Muscle of arm (tissue), 14 donors: ENCODE results near the gene RIF1. TPM values are rescaled to one million over a fixed set of nuclear protein-coding genes. Genes with fewer than 3 reads are reported as not detected.

Source experiments
- DNase-seq: peaks from one replicate; pipeline ENCODE4 v3.0.0-alpha.2; 2013
- long read RNA-seq, 11 donors: transcript quantifications; one replicate each; lab custom pipeline, GENCODE V29; 2026
- polyA plus RNA-seq, 12 donors: library from polyadenylated mRNA; unstranded; fragments of 120-200 nt; gene quantifications; one replicate each; pipeline ENCODE4 v1.2.1, GENCODE V29; 2013; ENCODE audit not compliant: insufficient read length in 12 of 12

RIF1 gene, protein sequence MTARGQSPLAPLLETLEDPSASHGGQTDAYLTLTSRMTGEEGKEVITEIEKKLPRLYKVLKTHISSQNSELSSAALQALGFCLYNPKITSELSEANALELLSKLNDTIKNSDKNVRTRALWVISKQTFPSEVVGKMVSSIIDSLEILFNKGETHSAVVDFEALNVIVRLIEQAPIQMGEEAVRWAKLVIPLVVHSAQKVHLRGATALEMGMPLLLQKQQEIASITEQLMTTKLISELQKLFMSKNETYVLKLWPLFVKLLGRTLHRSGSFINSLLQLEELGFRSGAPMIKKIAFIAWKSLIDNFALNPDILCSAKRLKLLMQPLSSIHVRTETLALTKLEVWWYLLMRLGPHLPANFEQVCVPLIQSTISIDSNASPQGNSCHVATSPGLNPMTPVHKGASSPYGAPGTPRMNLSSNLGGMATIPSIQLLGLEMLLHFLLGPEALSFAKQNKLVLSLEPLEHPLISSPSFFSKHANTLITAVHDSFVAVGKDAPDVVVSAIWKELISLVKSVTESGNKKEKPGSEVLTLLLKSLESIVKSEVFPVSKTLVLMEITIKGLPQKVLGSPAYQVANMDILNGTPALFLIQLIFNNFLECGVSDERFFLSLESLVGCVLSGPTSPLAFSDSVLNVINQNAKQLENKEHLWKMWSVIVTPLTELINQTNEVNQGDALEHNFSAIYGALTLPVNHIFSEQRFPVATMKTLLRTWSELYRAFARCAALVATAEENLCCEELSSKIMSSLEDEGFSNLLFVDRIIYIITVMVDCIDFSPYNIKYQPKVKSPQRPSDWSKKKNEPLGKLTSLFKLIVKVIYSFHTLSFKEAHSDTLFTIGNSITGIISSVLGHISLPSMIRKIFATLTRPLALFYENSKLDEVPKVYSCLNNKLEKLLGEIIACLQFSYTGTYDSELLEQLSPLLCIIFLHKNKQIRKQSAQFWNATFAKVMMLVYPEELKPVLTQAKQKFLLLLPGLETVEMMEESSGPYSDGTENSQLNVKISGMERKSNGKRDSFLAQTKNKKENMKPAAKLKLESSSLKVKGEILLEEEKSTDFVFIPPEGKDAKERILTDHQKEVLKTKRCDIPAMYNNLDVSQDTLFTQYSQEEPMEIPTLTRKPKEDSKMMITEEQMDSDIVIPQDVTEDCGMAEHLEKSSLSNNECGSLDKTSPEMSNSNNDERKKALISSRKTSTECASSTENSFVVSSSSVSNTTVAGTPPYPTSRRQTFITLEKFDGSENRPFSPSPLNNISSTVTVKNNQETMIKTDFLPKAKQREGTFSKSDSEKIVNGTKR (N-terminal part only)
- 100 to 1,000 TPM in 5 of 12 donors, 10 to 100 TPM in 6, not detected in 1; 41.6 to 169 (median 65.5) TPM for polyA plus RNA-seq
- long read RNA-seq, donor 1, partial matches to known transcripts, result 6 of 6 reads
- long read RNA-seq, donor 1, other reads (novel, unspliced or antisense), result 0 of 6 reads
- long read RNA-seq, donor 2, partial matches to known transcripts, result 1,442 of 1,817 reads
- long read RNA-seq, donor 2, other reads (novel, unspliced or antisense), result 375 of 1,817 reads
- long read RNA-seq, donor 3, partial matches to known transcripts, result 419 of 494 reads
- long read RNA-seq, donor 3, other reads (novel, unspliced or antisense), result 75 of 494 reads
- long read RNA-seq, donor 4, partial matches to known transcripts, result 586 of 586 reads
- long read RNA-seq, donor 4, other reads (novel, unspliced or antisense), result 0 of 586 reads
- long read RNA-seq, donor 5, partial matches to known transcripts, result 2,698 of 2,723 reads
- long read RNA-seq, donor 5, other reads (novel, unspliced or antisense), result 25 of 2,723 reads
- long read RNA-seq, donor 6, partial matches to known transcripts, result 186 of 186 reads
- long read RNA-seq, donor 6, other reads (novel, unspliced or antisense), result 0 of 186 reads
- long read RNA-seq, donor 7, partial matches to known transcripts, result 603 of 603 reads
- long read RNA-seq, donor 7, other reads (novel, unspliced or antisense), result 0 of 603 reads
- long read RNA-seq, donor 8, partial matches to known transcripts, result 2,552 of 2,594 reads
- long read RNA-seq, donor 8, other reads (novel, unspliced or antisense), result 42 of 2,594 reads
- long read RNA-seq, donor 9, result 0 reads
- long read RNA-seq, donor 10, partial matches to known transcripts, result 1,876 of 1,901 reads
- long read RNA-seq, donor 10, other reads (novel, unspliced or antisense), result 25 of 1,901 reads
- long read RNA-seq, donor 11, result 0 reads

DNA sequence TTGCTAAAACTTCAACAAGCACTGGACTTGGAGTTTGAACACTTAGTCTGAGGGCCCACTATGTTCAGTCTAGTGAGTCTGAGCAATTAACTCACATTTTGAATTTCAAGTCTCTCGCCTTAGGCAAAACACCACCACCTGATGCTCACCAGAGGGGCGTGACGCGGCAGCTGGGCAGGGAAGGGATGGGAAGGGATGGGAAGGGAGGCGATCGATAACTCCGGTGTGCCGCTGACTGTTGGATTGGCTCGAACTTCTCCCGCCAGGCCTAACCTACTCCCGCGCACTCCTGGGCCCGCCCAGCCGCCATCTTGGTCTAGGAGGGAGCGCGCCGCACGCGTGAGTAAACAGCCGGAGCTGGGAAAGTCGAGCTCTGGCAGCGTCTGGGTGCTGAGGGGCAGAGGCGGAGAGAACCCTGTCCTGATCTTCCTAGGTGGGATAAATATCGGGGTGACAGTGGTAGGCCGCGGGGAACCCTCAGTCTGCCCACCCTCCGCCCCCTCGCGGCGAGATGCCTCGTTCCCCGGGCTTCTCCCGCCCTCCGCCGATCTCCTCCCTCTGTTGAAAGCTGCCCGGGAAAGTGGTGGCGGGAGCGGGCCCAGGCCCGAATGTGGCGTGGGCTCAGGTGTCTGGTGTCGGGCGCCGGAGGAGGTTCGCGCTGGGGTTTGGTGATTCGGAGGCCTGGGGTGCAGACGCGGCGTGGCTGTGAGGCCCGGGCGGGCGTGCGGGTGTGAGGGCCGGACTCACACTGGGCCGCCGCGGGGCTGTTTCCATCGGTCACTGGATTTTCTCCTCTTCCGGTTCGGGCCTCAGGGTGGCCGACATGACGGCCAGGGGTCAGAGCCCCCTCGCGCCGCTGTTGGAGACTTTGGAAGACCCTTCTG, at the start of gene RIF1:
TSS of gene RIF1 (plus strand) at position 302 of the 884 bp plus-strand sequence. CDS start at position 824, 522 bp downstream.
- peak; percentile 90 for DNase-seq

DNA sequence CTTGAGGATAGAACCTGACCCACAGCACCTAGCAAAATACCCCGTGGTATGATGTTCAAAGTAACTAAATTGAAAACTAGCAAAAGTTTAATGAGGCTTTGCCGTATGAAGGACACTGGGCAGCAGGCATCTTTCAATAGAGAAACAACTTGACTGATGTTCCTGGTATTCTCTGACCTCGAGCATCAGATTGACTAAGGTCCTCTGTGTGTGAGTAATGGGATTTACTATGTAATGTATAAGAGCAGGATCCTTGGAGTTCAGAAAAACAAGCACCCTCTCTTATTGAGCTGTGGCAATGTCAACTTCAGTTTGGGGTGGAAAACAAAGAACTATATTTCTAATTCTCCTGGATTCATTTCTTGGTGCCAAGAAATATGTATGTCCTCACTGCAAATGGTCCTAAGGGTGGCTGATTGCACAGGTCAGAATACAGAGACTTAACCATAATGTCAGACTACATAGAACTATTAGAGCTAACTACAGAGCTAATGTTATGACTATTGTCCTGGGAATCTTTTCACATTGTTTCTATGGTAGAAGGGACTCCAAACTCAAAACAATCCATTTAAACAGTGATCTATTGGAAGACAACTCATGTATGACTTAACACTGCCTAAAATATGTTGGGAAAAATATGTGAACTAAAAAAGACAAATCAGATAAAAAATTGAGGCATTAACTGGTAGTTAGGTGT, 47.9 kb upstream of the RIF1 start:
- DNase-seq, result peak; percentile 55

DNA sequence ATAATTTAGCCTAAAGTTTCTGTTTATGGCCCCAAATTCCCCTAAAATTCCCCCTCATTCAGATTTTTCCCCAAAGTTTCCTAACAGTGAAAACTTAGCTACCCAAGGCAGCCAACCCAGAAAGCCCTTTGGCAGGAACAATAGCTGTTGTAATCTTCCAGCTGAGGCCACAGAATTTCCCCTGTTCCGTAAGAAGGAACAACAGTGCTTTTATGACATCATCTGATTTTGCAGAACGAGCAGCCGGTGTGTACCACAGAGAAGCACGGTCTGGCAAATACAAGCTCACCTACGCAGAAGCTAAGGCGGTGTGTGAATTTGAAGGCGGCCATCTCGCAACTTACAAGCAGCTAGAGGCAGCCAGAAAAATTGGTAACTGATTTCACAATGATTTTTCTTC, 46.0 kb upstream of the RIF1 start:
- DNase-seq, result peak; percentile 64

DNA sequence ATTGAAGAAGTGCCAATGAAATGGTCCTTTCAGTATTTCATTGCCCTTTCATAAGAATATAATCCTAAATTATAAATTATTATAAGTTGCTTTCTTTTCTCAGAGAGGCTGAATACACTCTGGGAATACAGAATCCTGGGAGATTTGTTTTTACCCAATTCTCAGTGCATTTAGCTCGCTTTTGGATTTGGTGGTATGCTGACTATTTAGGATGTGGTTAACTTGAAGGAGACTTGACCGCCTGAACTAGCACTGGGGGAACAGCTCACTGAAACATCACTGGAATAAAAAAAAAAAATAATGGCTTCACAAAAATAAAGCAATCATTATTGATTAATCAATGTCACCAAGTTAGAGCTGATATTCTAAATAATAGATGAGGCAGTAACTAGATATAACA, 42.1 kb upstream of the RIF1 start:
- DNase-seq, result no peak

DNA sequence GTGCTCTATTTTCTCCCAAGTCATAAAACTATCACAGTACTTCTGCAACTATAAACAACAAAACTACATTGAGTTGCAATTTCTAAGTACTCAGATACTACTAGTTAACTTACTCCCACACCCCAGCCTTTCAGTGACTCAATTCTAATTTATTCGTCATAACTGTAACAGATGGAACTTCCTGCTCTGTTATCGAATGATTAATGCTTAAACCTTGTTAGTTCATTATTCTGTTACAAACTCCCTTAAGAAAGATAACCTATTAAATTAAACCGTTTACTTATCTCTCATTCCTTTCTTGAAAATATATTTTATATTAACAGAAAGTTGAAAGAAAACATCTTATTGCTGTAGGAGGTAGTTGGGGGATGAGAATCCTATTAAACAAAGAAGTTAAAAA, 35.3 kb upstream of the RIF1 start:
- DNase-seq, result no peak

DNA sequence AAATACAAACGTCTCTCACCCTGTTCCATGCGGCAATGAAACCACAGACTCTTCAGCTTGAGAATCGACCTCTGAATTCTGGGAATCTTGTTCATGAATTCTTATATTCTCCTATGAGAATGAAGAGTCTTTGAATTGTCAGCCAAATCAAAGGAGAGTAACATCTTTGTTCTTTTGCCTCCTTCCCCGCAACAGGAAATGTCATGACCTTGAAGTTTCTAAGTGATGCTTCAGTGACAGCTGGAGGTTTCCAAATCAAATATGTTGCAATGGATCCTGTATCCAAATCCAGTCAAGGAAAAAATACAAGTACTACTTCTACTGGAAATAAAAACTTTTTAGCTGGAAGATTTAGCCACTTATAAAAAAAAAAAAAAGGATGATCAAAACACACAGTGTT, 30.5 kb upstream of the RIF1 start:
- no peak for DNase-seq

DNA sequence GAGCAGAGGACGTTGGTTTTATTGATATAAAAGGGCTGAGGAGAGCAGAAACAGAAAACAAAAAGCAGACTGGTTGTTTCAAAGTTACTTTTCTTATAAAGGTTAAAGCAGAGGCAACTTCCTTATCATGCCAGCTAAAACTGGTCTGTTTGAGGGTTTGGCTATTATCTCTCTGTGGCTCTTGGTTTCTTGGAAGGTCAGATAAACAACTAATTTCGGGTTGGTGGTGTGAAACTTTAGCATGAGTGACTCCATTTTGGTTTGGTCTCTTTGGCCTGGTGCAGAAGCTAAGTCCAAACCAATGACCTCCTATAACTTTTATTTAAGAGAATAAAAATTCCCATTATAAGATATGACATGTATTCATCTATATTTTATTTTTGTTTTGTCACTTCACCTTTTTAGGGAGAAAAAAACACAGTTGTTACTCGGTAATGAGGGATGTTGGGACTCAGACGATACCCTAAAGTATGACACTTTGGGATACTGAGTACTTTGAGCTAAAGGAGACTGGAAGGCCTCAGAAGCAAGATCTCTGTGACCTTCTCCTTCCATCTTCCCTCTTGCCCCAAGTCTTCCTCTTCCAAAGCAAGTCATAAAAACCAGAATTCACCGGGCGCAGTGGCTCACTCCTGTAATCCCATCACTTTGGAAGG, 29.0 kb upstream of the RIF1 start:
- DNase-seq, result no peak

DNA sequence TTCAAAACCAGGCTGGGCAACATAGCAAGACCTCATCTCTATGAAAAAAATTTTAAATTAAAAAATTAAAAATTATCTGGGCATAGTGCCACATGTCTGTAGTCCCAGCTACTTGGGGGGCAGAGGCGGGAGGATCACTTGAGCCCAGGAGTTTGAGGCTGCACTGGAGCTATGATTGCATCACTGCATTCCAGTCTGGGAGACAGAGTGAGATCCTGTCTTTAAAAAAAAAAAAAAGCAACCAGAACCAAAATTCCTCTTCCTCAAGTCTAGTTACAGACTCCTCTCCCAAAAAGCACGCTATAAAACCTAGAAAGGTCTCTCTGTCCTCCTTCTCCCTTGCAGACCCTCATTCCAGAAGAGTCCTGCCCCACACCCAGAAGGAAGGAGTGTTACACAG, 28.4 kb upstream of the RIF1 start:
- DNase-seq, result no peak

DNA sequence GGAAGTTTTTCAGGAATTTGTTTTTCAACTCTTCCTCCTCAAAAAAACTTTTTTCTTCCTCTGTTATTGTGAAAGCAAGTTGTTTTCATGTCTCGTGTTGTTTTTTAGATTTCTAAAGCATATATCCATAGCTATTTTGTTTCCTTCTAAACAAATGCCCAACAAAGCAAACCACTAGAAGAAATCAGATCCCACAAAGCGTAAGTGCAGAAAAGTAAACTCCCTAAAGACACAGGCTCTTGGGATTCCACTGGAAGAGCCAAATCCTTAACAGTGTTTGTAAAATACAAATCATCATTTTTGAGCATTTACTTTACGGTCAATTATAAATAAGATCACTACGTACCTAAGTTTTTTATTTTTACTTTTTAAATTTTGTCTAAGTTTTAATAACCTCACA, 21.7 kb upstream of the RIF1 start:
- no peak for DNase-seq

DNA sequence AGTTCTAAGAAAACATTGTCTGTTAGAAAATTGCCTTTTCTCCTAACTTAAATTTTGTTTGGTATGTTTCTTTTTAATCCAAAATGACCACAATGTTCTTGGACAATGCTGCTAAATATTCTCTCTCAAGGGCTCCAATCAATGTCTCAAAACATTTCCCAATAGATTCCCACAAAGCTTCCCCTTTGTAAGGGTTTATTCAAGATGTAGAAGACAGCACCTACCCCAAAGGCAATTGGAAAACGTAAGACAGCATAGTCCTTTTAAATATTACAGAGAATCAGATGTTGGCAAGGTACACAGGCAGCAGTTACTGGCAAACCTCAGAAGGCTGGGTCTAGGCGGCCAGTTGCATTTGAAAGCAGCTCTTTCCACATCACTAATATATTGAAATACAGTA, 18.3 kb upstream of the RIF1 start:
- no peak for DNase-seq

DNA sequence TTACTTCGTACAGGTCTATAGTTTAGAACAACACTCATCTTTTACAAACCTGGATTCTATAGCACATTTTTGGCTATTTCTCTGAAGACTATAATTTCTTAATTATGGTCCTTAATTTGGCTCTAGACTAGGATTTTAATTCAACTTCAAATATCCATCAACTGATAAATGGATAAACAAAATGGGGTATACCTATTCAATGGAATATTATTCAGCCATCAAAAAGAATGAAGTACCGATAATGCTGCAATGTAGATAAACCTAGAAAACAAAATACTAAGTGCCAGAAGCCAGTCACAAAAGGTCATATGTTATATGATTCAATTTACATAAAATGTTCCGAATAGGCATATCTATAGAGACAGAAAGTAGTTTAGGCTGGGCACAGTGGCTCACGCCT, 15.2 kb upstream of the RIF1 start:
- DNase-seq, result no peak

DNA sequence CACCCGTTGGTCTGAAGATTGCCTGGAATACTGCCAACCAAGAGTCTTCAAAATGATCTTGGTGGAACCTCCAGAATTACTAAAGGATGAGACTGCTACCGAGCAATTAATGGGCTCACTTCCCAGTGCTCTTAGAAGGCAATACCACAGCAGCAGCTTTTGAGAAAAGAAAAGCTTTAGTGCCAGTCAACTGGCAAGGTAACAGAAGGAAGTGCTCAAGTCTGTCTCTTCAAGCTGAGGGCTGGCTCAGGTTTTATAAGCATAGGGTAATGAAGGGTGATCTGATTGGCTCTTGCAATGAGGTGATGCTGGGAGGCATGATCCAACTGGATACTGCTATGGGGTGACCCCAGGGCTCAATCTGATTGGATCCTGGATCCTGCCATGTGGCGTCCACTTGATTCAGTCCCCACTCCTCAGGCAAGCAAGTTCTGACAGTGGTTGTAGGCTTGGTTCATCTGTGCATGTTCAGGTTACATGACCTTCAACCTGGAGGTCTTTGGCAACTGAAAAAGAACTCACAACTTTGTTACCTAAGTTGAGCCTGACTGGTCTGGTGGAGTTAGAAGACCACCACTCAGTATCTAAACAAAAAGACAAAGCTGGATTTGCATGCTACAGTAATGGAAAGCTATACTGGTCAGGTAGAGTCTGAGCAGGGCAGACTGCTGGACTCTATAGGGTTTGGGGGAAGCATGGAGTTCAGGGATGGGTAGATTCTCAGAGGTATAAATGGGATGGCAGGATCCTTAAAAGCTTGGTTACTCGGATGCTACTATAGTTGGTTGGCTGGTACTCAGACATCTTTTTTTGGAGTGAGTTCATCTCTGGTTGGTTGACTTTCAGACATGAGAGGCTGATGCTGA, 14.0 kb upstream of the RIF1 start:
- DNase-seq, result no peak

DNA sequence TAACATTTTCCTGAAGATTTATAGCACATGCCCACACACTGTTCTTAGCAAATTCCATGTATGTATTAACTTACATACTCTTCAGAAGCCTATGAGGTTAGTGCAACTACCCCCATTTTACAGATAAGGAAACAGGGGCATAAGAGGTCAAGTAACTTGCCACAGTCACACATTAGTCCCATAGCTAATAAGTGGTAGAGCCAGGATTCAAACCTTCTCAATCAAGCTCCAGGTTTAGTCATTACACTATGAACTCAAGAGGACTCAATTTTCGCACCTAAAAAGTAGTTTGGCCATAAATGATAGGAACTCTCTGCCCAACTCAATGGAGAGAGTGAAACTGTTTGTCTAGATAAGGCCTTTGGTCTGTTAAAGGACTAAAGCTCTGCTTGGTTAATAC, 9.7 kb upstream of the RIF1 start:
- DNase-seq, result no peak

DNA sequence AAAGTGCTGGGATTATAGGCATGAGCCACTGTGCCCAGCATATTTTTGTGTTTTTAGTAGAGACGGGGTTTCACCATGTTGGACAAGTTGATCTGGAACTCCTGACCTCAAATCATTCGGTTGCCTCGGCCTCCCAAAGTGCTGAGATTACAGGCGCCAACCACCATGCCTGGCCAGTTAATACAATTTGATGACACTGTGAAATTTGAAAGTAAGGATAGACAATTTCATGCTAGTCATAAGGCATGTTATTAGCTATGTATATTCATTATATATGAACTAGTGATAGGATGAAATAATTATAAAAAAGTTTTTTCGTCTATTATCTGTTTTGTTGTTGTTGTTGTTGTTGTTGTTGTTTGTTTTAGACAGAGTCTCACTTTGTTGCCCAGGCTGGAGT, 8.6 kb upstream of the RIF1 start:
- DNase-seq, result no peak

DNA sequence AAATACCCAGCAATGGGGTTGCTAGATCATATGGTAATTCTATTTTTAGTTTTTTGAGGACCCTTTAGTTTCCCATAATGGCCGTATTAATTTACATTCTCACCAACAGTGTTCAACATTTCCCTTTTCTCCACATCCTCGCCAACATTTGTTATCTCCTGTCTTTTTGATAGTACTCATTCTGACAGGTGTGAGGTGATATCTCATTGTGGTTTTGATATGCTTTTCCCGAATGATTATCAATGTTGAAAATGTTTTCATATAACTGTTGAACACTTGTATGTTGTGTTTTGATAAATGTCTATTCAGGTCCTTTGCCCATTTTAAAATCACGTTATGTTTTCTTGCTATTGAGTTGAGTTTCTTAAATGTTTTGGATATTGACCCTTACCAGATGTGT, 5.8 kb upstream of the RIF1 start:
- no peak for DNase-seq

DNA sequence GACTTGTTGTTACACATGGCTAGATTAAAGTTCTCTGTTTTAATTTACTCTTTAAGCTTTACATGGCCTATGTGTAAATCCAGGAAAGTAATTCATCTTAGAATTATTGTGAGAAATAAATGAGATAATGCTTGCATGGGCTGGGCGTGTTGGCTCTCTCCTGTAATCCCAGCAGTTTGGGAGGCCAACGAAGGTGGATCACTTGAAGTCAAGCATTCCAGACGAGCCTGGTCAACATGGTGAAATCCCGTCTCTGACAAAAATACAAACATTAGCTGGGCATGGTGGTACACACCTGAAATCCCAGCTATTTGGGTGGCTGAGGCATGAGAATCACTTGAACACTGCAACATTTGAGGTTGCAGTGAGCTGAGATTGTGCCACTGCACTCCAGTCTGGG, 4.3 kb upstream of the RIF1 start:
- DNase-seq, result no peak

DNA sequence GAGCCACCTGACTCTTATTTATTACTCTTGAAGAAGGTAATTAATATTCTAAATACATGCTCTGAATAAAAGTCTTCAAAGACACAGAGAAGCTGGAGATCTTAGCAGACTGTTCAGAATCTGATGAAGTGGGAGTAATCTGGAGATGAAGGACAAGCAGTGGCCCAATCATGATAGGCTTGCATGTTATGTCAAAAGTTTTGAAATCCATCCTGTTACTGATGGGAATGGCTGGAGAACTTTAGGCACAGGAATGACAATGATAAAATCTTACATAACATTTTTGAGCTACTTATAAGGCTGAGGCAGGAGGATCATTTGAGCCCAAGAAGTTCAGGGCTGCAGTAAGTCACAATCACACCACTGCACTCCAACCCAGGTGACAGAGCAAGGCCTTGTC, 2.4 kb upstream of the RIF1 start:
- no peak for DNase-seq
